ENCODE data around the gene ELF5. TPM values are rescaled to one million over a fixed set of nuclear protein-coding genes. Genes with fewer than 3 reads are reported as not detected.

Gene ELF5
- total RNA-seq, 1 donor, result not detected

- Histone ChIP-seq H3K4me3 (ENCODE audit: insufficient read depth, low read length) (no peak overlapping the region), H3K27me3 (ENCODE audit: insufficient read depth, low read length) (peaks cover 22% of the 10 kb centered on the region), H3K79me2 (ENCODE audit: insufficient read depth, low read length) (no peaks in the 10 kb centered on the region), H3K36me3 (ENCODE audit: insufficient read depth, low read length) (no peaks in the 10 kb centered on the region), H3K9me3 (ENCODE audit: low read depth, low read length) (peaks cover 2% of the 10 kb centered on the region), H3K4me2 (ENCODE audit: insufficient read depth, low read length) (no peak overlapping the region), H3K4me1 (ENCODE audit: insufficient read depth, low read length) (no peaks in the 10 kb centered on the region), H3K27ac (ENCODE audit: low read depth, low read length) (no peak overlapping the region), H2AFZ (ENCODE audit: low read length) (no peak overlapping the region), H4K20me1 (ENCODE audit: insufficient read depth, low read length) (no peaks in the 10 kb centered on the region)
- no peak for DNase-seq (ENCODE audit: insufficient read length, low spot score, missing footprints)
- TF ChIP-seq, protein P1, sequence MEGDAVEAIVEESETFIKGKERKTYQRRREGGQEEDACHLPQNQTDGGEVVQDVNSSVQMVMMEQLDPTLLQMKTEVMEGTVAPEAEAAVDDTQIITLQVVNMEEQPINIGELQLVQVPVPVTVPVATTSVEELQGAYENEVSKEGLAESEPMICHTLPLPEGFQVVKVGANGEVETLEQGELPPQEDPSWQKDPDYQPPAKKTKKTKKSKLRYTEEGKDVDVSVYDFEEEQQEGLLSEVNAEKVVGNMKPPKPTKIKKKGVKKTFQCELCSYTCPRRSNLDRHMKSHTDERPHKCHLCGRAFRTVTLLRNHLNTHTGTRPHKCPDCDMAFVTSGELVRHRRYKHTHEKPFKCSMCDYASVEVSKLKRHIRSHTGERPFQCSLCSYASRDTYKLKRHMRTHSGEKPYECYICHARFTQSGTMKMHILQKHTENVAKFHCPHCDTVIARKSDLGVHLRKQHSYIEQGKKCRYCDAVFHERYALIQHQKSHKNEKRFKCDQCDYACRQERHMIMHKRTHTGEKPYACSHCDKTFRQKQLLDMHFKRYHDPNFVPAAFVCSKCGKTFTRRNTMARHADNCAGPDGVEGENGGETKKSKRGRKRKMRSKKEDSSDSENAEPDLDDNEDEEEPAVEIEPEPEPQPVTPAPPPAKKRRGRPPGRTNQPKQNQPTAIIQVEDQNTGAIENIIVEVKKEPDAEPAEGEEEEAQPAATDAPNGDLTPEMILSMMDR (IDR thresholded peaks at IDR 0.05; ENCODE audit: extremely low read depth, low read depth, low read length), result no peak
These were observed 16.0 kb upstream of the ELF5 start for GRCh38 chr11:34529643-34530042.

GRCh38 chr11:34528072-34528471 is 14.5 kb upstream of the ELF5 start:
- H2AFZ ChIP-seq (ENCODE audit: low read length), result no peak overlapping the region
- peaks cover 31% of the 10 kb centered on the region for H3K27me3 ChIP-seq (ENCODE audit: insufficient read depth, low read length)
- DNase-seq (ENCODE audit: insufficient read length, low spot score, missing footprints), result no peak
- no peak overlapping the region for H3K4me3 ChIP-seq (ENCODE audit: insufficient read depth, low read length)
- no peaks in the 10 kb centered on the region for H3K4me1 ChIP-seq (ENCODE audit: insufficient read depth, low read length)
- no peaks in the 10 kb centered on the region for H3K36me3 ChIP-seq (ENCODE audit: insufficient read depth, low read length)
- TF ChIP-seq, protein P1 (IDR thresholded peaks at IDR 0.05; ENCODE audit: extremely low read depth, low read depth, low read length), result no peak
- H3K79me2 ChIP-seq (ENCODE audit: insufficient read depth, low read length), result no peaks in the 10 kb centered on the region
- H3K9me3 ChIP-seq (ENCODE audit: low read depth, low read length), result no peaks in the 10 kb centered on the region
- no peak overlapping the region for H3K27ac ChIP-seq (ENCODE audit: low read depth, low read length)
- H3K4me2 ChIP-seq (ENCODE audit: insufficient read depth, low read length), result no peak overlapping the region
- H4K20me1 ChIP-seq (ENCODE audit: insufficient read depth, low read length), result no peaks in the 10 kb centered on the region

DNA sequence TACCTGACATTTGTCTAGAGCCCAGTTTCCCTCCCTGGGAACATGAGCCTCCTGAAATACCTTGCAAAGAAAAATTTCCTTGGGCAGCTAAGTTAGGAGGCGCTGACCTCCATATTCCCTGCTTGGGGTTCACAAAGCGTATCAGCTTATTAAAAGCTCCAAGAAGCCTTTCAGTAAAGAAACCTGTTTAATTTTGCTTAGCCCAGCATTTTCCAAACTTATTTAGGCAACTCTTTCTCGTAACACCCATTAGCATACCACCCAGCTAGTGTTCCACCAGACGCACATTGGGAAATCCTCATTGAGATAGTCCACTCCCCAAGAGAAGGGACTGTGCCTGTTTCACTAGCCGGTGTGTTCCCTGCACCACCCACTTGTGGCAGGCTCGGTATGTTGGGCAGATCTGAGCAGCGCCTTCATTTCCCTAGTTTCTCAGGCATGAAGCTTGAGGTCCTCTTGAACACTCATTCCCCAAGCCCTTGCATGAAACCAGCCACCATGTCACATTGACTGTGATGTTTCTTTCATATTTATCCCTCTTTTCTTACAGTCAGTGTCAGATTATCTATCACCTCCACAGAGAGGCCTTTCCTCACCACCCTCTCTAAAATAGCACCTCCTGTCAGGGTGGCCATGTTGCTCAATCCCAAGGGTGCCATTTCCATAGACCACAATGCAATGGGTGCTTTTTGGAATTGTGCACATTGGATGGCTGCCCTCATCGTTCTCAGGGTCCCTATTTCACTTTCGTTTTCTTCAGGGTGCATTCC is 12.5 kb upstream of the ELF5 start:
- H3K9me3 ChIP-seq (ENCODE audit: low read depth, low read length), result no peaks in the 10 kb centered on the region
- H3K36me3 ChIP-seq (ENCODE audit: insufficient read depth, low read length), result no peaks in the 10 kb centered on the region
- H3K79me2 ChIP-seq (ENCODE audit: insufficient read depth, low read length), result no peaks in the 10 kb centered on the region
- H4K20me1 ChIP-seq (ENCODE audit: insufficient read depth, low read length), result no peaks in the 10 kb centered on the region
- TF ChIP-seq, protein P1 (IDR thresholded peaks at IDR 0.05; ENCODE audit: extremely low read depth, low read depth, low read length), result no peak
- H3K27ac ChIP-seq (ENCODE audit: low read depth, low read length), result no peak overlapping the region
- H3K4me1 ChIP-seq (ENCODE audit: insufficient read depth, low read length), result no peaks in the 10 kb centered on the region
- H3K4me2 ChIP-seq (ENCODE audit: insufficient read depth, low read length), result peak overlapping the region; percentile 55
- H3K27me3 ChIP-seq (ENCODE audit: insufficient read depth, low read length), result peaks cover 31% of the 10 kb centered on the region
- no peak for DNase-seq (ENCODE audit: insufficient read length, low spot score, missing footprints)
- no peak overlapping the region for H2AFZ ChIP-seq (ENCODE audit: low read length)
- H3K4me3 ChIP-seq (ENCODE audit: insufficient read depth, low read length), result no peak overlapping the region

GRCh38 chr11:34525098-34525497 is 11.5 kb upstream of the ELF5 start:
- Histone ChIP-seq H3K79me2 (ENCODE audit: insufficient read depth, low read length) (no peaks in the 10 kb centered on the region), H3K4me2 (ENCODE audit: insufficient read depth, low read length) (no peak overlapping the region), H3K9me3 (ENCODE audit: low read depth, low read length) (no peaks in the 10 kb centered on the region), H3K27me3 (ENCODE audit: insufficient read depth, low read length) (peaks cover 27% of the 10 kb centered on the region), H3K4me3 (ENCODE audit: insufficient read depth, low read length) (no peak overlapping the region), H2AFZ (ENCODE audit: low read length) (no peak overlapping the region), H3K36me3 (ENCODE audit: insufficient read depth, low read length) (no peaks in the 10 kb centered on the region), H3K4me1 (ENCODE audit: insufficient read depth, low read length) (no peaks in the 10 kb centered on the region), H3K27ac (ENCODE audit: low read depth, low read length) (no peak overlapping the region), H4K20me1 (ENCODE audit: insufficient read depth, low read length) (no peaks in the 10 kb centered on the region)
- no peak for DNase-seq (ENCODE audit: insufficient read length, low spot score, missing footprints)
- TF ChIP-seq, protein P1 (IDR thresholded peaks at IDR 0.05; ENCODE audit: extremely low read depth, low read depth, low read length), result no peak
